ENCODE data around the gene COBL. TPM values are rescaled to one million over a fixed set of nuclear protein-coding genes. Genes with fewer than 3 reads are reported as not detected.

COBL gene
- total RNA-seq, 3 donors from 2014 or later, result 2.2 to 37.3 (median 16.1) TPM

DNA sequence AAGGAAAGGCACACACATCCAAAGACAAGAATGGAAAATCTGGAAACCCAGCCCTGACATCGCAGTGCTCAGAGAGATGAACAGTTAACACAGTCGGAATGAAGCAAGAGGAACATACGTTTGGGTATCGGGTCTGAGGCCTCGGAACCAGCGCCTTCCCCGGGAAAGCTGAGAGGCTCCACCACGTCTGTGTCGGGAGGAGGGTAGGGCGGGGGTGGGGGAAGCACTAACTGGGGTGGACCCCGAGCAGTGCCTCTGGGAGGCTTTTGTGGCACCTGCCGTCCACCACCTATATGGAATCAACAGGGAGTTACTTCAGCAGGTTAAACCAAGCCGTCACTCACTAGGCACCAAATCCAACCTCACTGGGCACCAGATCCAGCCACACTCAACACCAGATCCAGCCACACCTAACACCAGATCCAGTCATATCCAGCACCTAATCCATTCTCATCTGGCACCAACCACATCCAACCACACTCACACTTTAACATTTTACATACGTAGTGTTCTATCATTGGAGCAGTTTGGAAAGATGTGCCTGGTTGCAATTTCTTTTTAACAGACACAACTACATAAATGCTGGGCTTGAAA is 233.6 kb downstream of the COBL start:
- H3K9me3 ChIP-seq, result no peaks in the 10 kb centered on the region
- H3K27me3 ChIP-seq, result no peaks in the 10 kb centered on the region
- no peak overlapping the region for H3K4me3 ChIP-seq
- no peaks in the 10 kb centered on the region for H3K36me3 ChIP-seq
- intact Hi-C loops (cut with DNase I; ENCODE audit: low total_unique reads), result no loop called here
- no peaks in the 10 kb centered on the region for H3K4me1 ChIP-seq
- no peak overlapping the region for H3K27ac ChIP-seq
- no peak for DNase-seq (ENCODE audit: low spot score in 2 of 2)
- TF ChIP-seq POLR2A (IDR thresholded peaks at IDR 0.05), result no peak
- TF ChIP-seq, protein P1, sequence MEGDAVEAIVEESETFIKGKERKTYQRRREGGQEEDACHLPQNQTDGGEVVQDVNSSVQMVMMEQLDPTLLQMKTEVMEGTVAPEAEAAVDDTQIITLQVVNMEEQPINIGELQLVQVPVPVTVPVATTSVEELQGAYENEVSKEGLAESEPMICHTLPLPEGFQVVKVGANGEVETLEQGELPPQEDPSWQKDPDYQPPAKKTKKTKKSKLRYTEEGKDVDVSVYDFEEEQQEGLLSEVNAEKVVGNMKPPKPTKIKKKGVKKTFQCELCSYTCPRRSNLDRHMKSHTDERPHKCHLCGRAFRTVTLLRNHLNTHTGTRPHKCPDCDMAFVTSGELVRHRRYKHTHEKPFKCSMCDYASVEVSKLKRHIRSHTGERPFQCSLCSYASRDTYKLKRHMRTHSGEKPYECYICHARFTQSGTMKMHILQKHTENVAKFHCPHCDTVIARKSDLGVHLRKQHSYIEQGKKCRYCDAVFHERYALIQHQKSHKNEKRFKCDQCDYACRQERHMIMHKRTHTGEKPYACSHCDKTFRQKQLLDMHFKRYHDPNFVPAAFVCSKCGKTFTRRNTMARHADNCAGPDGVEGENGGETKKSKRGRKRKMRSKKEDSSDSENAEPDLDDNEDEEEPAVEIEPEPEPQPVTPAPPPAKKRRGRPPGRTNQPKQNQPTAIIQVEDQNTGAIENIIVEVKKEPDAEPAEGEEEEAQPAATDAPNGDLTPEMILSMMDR (IDR thresholded peaks at IDR 0.05), result no peak
- no peak for TF ChIP-seq POLR2AphosphoS5 (IDR thresholded peaks at IDR 0.05)

DNA sequence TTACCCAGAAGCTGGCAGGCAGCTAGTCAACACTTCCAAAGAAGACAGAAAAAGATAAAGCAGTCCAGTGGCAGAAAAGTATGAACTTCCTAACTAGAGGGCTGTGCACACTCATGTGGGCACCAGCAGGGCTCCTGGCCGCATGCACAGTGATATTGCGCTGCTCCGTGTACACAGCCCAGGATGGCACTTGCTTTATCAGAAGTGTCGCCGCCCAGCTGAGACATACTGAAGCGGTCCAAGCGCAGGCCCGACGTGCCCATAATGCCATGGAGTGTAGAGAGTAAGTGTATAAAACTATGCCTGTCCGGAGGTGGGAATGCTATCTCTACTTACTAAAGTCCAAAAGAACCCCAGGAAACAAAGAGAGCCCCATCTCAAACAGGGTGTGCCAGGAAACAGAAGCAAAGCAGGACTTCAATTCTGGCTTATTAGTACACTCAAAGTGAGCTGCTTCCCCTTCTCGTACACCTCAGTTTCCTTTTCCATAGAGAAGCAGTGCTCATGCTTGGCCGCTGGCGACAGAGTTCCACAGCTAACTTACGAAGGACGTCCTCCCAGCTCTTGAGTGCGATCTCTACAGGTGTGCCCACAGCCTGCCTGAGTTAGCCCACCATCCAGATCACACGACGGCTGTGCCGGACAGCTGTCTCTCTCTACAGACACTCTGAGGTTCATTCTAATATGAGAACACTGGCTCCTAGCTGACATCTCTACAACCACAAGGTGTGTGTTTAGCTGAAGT is 234.3 kb downstream of the COBL start:
- TF ChIP-seq POLR2AphosphoS5 (IDR thresholded peaks at IDR 0.05) (no peak), POLR2A (IDR thresholded peaks at IDR 0.05) (no peak)
- TF ChIP-seq, protein P1 (IDR thresholded peaks at IDR 0.05), result no peak
- H3K4me1 ChIP-seq, result no peaks in the 10 kb centered on the region
- H3K27me3 ChIP-seq, result no peaks in the 10 kb centered on the region
- no peak for DNase-seq (ENCODE audit: low spot score in 2 of 2)
- no peaks in the 10 kb centered on the region for H3K9me3 ChIP-seq
- no peak overlapping the region for H3K27ac ChIP-seq
- no peaks in the 10 kb centered on the region for H3K36me3 ChIP-seq
- no peak overlapping the region for H3K4me3 ChIP-seq
- intact Hi-C loops (cut with DNase I; ENCODE audit: low total_unique reads), result no loop called here

DNA sequence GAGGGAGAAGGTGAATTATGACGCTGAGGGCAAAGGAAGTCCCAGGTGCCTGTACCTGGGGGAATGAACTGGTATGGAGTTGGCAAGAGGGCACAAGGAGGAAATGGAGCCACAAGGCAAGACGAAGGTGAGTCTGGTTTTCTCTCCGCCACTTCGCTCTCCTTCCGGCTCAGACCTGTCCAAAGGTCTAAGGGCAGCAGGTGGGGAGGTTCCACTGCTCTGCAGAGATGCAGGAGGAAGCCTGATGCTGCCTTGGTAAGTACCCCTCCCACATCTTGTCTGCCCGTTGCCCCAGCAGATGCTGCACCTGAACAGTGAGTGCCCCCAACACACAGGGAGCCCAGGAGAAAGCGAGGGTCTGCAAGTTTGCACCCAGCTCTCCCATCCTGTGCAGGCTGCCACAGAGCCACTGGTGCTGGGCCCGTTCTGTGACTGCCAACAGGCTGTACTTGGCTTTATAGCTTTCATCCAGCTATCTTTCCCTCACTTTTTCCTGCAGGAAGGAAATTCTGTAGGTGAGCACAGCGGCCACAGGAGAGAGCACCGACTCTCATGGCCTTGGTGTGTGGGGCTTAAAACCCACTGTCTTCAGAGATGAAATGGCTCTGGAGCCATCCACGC is 235.2 kb downstream of the COBL start:
- intact Hi-C loops (cut with DNase I; ENCODE audit: low total_unique reads), result no loop called here
- no peaks in the 10 kb centered on the region for H3K9me3 ChIP-seq
- H3K27ac ChIP-seq, result no peak overlapping the region
- TF ChIP-seq POLR2A (IDR thresholded peaks at IDR 0.05), result no peak
- TF ChIP-seq, protein P1 (IDR thresholded peaks at IDR 0.05), result no peak
- TF ChIP-seq POLR2AphosphoS5 (IDR thresholded peaks at IDR 0.05), result no peak
- no peaks in the 10 kb centered on the region for H3K27me3 ChIP-seq
- no peak for DNase-seq (ENCODE audit: low spot score in 2 of 2)
- no peak overlapping the region for H3K4me3 ChIP-seq
- no peaks in the 10 kb centered on the region for H3K4me1 ChIP-seq
- no peaks in the 10 kb centered on the region for H3K36me3 ChIP-seq

DNA sequence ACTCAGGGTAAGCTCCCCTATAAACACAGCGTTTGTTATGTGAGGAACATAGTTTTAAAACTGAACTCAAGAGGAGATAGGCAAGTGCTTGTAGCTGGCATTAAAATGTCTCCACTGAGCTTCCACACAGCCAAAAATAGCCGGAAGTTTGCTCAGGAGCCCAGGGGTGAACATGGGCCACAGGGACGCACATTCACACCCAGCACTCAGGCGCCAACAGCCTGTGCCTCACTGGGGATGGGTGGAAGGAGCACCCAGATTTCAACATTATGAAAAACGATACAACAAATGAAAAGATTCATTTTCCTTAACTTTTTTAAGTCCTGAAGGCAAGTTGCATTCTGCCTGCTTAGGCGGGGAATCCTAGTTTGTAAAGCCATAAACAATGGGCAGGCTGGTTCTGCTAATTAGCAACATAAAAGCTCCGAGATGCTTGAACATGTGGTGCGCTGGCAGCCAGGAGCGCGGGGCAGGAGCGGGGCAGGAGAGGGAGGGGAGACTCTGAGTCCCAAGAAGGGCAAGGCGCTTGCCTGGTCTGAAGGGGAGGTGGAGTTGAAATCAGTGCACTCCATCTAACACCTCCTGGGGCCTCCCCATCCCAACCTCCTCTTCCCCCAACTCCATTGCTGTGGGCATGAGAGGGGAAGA is 235.9 kb downstream of the COBL start:
- H3K4me1 ChIP-seq, result no peaks in the 10 kb centered on the region
- H3K4me3 ChIP-seq, result no peak overlapping the region
- no peak overlapping the region for H3K27ac ChIP-seq
- H3K9me3 ChIP-seq, result no peaks in the 10 kb centered on the region
- DNase-seq (ENCODE audit: low spot score in 2 of 2), result no peak
- intact Hi-C loops (cut with DNase I; ENCODE audit: low total_unique reads), result no loop called here
- TF ChIP-seq, protein P1 (IDR thresholded peaks at IDR 0.05), result no peak
- no peak for TF ChIP-seq POLR2AphosphoS5 (IDR thresholded peaks at IDR 0.05)
- no peak for TF ChIP-seq POLR2A (IDR thresholded peaks at IDR 0.05)
- H3K36me3 ChIP-seq, result no peaks in the 10 kb centered on the region
- no peaks in the 10 kb centered on the region for H3K27me3 ChIP-seq
